IMR-90 (cell line): Measurements from ENCODE around the gene PRKD2. TPM values are rescaled to one million over a fixed set of nuclear protein-coding genes. Genes with fewer than 3 reads are reported as not detected.

ENCODE experiments used
- ATAC-seq: fragments of 200-7000 bp; cut with Tn5 transposase; 2 replicates; pipeline ENCODE4 v1.9.1; 2020; ENCODE audit warnings: low read depth, mild to moderate bottlenecking, moderate library complexity
- BruUV-seq: library from RNA; stranded (reverse); fragments of 400-500 nt; replicated peaks from 2 replicates; lab custom pipeline; 2021; lab: Mats Ljungman, UMichigan
- CTCF ChIA-PET: fragments of 300-600 bp; formaldehyde crosslinking; extraction: SDS; loops from one replicate; lab custom pipeline; 2021; ENCODE audit warnings: antibody characterized with exemption; lab: Yijun Ruan, JAX
- POLR2A ChIA-PET: fragments of 300-600 bp; sonication (Branson Sonifier 250); formaldehyde crosslinking; loops from one replicate; lab custom pipeline; 2022; ENCODE audit warnings: antibody characterized with exemption; ENCODE audit not compliant: unreplicated experiment; lab: Charles Lee
- DNase-seq: peaks from one replicate; pipeline ENCODE4 v3.0.0; 2013
- H2AFZ ChIP-seq: replicated peaks from 2 replicates; pipeline ENCODE3; 2013; ENCODE audit warnings: low read length, mild to moderate bottlenecking; ENCODE audit not compliant: poor library complexity
- H2AK5ac ChIP-seq: 2 replicates; pipeline ENCODE4 v1.6.1; 2013; ENCODE audit warnings: low read depth, low read length, inconsistent platforms
- H2AK9ac ChIP-seq: replicated peaks from 2 replicates; pipeline ENCODE3; 2013; ENCODE audit warnings: mild to moderate bottlenecking, low read depth, low read length, moderate library complexity; ENCODE audit not compliant: poor library complexity
- H2BK120ac ChIP-seq: 2 replicates; pipeline ENCODE4 v1.6.1; 2013; ENCODE audit warnings: low read depth, low read length, inconsistent platforms
- H2BK15ac ChIP-seq: 3 replicates; pipeline ENCODE4 v1.6.1; 2013; ENCODE audit warnings: low read depth, low read length, inconsistent platforms
- H2BK20ac ChIP-seq: 2 replicates; pipeline ENCODE4 v1.6.1; 2013; ENCODE audit warnings: low read depth, mild to moderate bottlenecking, inconsistent platforms, low read length, moderate library complexity
- H2BK5ac ChIP-seq: 2 replicates; pipeline ENCODE4 v1.6.1; 2013; ENCODE audit warnings: mild to moderate bottlenecking, low read depth, low read length, inconsistent platforms; ENCODE audit not compliant: poor library complexity, severe bottlenecking
- H3K14ac ChIP-seq: replicated peaks from 2 replicates; pipeline ENCODE4 v1.6.1; 2013; ENCODE audit warnings: low read depth, low read length, inconsistent platforms
- H3K18ac ChIP-seq: 2 replicates; pipeline ENCODE4 v1.6.1; 2013; ENCODE audit warnings: low read depth, low read length, control low read depth
- H3K23ac ChIP-seq: 2 replicates; pipeline ENCODE4 v1.6.1; 2013; ENCODE audit warnings: low read depth, low read length, inconsistent platforms
- H3K27ac ChIP-seq: 2 replicates; pipeline ENCODE4 v1.5.1; 2013; ENCODE audit warnings: mild to moderate bottlenecking, control low read depth, low read length; ENCODE audit not compliant: insufficient read depth
- H3K27me3 ChIP-seq: 2 replicates; pipeline ENCODE4 v1.6.1; 2013; ENCODE audit warnings: low read length; ENCODE audit not compliant: control insufficient read depth, insufficient read depth
- H3K36me3 ChIP-seq: 2 replicates; pipeline ENCODE4 v1.6.1; 2013; ENCODE audit warnings: low read length, mixed read lengths; ENCODE audit not compliant: control insufficient read depth, insufficient read depth
- H3K4ac ChIP-seq: 2 replicates; pipeline ENCODE4 v1.6.1; 2013; ENCODE audit warnings: low read depth, low read length, inconsistent platforms
- H3K4me1 ChIP-seq: 2 replicates; pipeline ENCODE4 v1.6.1; 2013; ENCODE audit warnings: low read length, mixed read lengths; ENCODE audit not compliant: control insufficient read depth, insufficient read depth
- H3K4me2 ChIP-seq: 2 replicates; pipeline ENCODE4 v1.6.1; 2013; ENCODE audit warnings: low read depth, mild to moderate bottlenecking, control low read depth, low read length, moderate library complexity
- H3K4me3 ChIP-seq: 2 replicates; pipeline ENCODE4 v1.5.1; 2013; ENCODE audit warnings: low read depth, mild to moderate bottlenecking, control low read depth, low read length, moderate library complexity; ENCODE audit not compliant: insufficient read depth
- H3K56ac ChIP-seq: 2 replicates; pipeline ENCODE4 v1.6.1; 2013; ENCODE audit warnings: low read length, inconsistent platforms; ENCODE audit not compliant: insufficient read depth; ENCODE audit errors: extremely low read depth
- H3K79me1 ChIP-seq, 2 experiments: 2 replicates each; pipeline ENCODE4 v1.6.1; 2013; ENCODE audit warnings: low read length in 2 of 2, inconsistent platforms in 1 of 2, low read depth in 1 of 2
- H3K9ac ChIP-seq: 2 replicates; pipeline ENCODE4 v1.6.1; 2013; ENCODE audit warnings: low read depth, low read length, control low read depth
- H3K9me1 ChIP-seq: 2 replicates; pipeline ENCODE4 v1.6.1; 2013; ENCODE audit warnings: low read length, inconsistent platforms; ENCODE audit not compliant: insufficient read depth
- H3K9me3 ChIP-seq: 2 replicates; pipeline ENCODE4 v1.6.1; 2013; ENCODE audit warnings: low read length; ENCODE audit not compliant: control insufficient read depth, insufficient read depth
- H4K20me1 ChIP-seq: 2 replicates; pipeline ENCODE4 v1.6.1; 2013; ENCODE audit warnings: low read length, inconsistent platforms; ENCODE audit not compliant: insufficient read depth
- H4K5ac ChIP-seq: 2 replicates; pipeline ENCODE4 v1.6.1; 2013; ENCODE audit warnings: mild to moderate bottlenecking, low read depth, low read length, control low read depth
- H4K8ac ChIP-seq, 2 experiments: 2 replicates each; pipeline ENCODE4 v1.6.1; 2013; ENCODE audit warnings: low read depth in 2 of 2, low read length in 2 of 2, control low read depth in 1 of 2, inconsistent platforms in 1 of 2
- H4K91ac ChIP-seq: 2 replicates; pipeline ENCODE4 v1.6.1; 2013; ENCODE audit warnings: low read depth, low read length, inconsistent platforms; ENCODE audit not compliant: insufficient read depth
- BHLHE40 ChIP-seq: fragments of 150-350 bp; IDR thresholded peaks from 2 replicates; pipeline ENCODE4 v1.6.1; 2016; ENCODE audit warnings: mild to moderate bottlenecking, low read depth, low read length
- RCOR1 ChIP-seq: IDR thresholded peaks from 2 replicates; pipeline ENCODE4 v1.6.1; 2012; ENCODE audit warnings: mild to moderate bottlenecking, low read length, improper control_type of control experiment; ENCODE audit not compliant: insufficient replicate concordance
- USF2 ChIP-seq: fragments of 150-350 bp; IDR thresholded peaks from 2 replicates; pipeline ENCODE4 v1.6.1; 2017; ENCODE audit warnings: mild to moderate bottlenecking, antibody characterized with exemption, low read length, low read depth
- WGBS, 2 experiments: methylation state at CpG; one replicate each; pipeline versions ENCODE4 v1.1.5 to v1.1.7; 2013; ENCODE audit warnings: missing lambda C conversion rate in 2 of 2; ENCODE audit not compliant: insufficient read length in 1 of 2; ENCODE audit errors: extremely low coverage in 2 of 2; 5-methylcytosine and 5-hydroxymethylcytosine counted together
- dilution Hi-C: fragments of 300-500 bp; cut with HindIII; formaldehyde crosslinking; loops from one replicate; pipeline ENCODE4 v1.14.3; 2018; ENCODE audit warnings: low sequenced_read_pairs; ENCODE audit not compliant: unreplicated experiment
- in situ Hi-C: fragments of 300-500 bp; cut with MboI; formaldehyde crosslinking; loops from 3 replicates; pipeline ENCODE4 v1.14.3; 2019; ENCODE audit warnings: low sequenced_read_pairs, inconsistent platforms, mixed read lengths
- intact Hi-C: fragments of 100-400 bp; cut with micrococcal nuclease; formaldehyde crosslinking; loops from 2 replicates; pipeline ENCODE4 v1.10.0; 2022
- polyA plus RNA-seq, 3 experiments: library from polyadenylated mRNA; depleted of rRNA; stranded (reverse); fragments of >200 nt; gene quantifications; 2 replicates each; pipeline ENCODE4 v1.2.3, GENCODE V29; 2012; ENCODE audit warnings: low replicate concordance in 1 of 3
- total RNA-seq: library from RNA; depleted of rRNA; stranded (reverse); fragments of >200 nt; gene quantifications from 2 replicates; pipeline ENCODE4 v1.2.3, GENCODE V29; 2012

PRKD2 gene
- total and polyA plus RNA-seq, 2 of the 4 experiments (the other 2 are of a cell fraction), result 9.9 to 19.6 TPM

GRCh38 chr19:46736531-46737297 lies 19.8 kb upstream of the PRKD2 start:
- Histone ChIP-seq H3K56ac (no peak overlapping the region), H3K9me1 (peaks cover 30% of the 10 kb centered on the region), H2BK5ac (no peak overlapping the region), H3K4me2 (no peak overlapping the region), H2BK120ac (no peak overlapping the region), H3K79me1 (peaks cover 42 to 83% of the 10 kb centered on the region in 2 experiments), H3K4ac (peak overlapping the region; percentile 11; the same call in 1 of the 2 replicates), H2BK20ac (no peak overlapping the region), H2AK9ac (peak overlapping the region; percentile 33), H3K14ac (no peak overlapping the region), H2AFZ (no peak overlapping the region), H3K9ac (no peak overlapping the region; the same call in 1 of the 2 replicates), H2BK15ac (no peak overlapping the region), H3K27ac (peak overlapping the region; percentile 19; the same call in 1 of the 2 replicates), H3K4me3 (no peak overlapping the region), H4K20me1 (peaks cover 85% of the 10 kb centered on the region), H3K4me1 (peaks cover 32% of the 10 kb centered on the region), H3K27me3 (no peaks in the 10 kb centered on the region), H3K9me3 (no peaks in the 10 kb centered on the region), H4K5ac (no peak overlapping the region), H3K36me3 (peaks cover 51% of the 10 kb centered on the region), H3K18ac (no peak overlapping the region), H3K23ac (no peak overlapping the region), H4K91ac (no peak overlapping the region), H4K8ac (peak overlapping the region in 1 of 2 experiments; percentile 12; a peak in 1 of 4 replicates), H2AK5ac (peak overlapping the region; percentile 36)
- TF ChIP-seq RCOR1, result no peak
- TF ChIP-seq BHLHE40, result no peak
- peak; percentile 48; the same call in 1 of the 2 replicates for TF ChIP-seq USF2
- WGBS, 2 experiments, result 57% methylated on average over 10 of the region's 22 CpGs; no CpG with 5 or more reads in 1 of the 2 experiments
- ChIA-PET POLR2A (no interaction called here), CTCF (no interaction called here)
- intact Hi-C loops (no loop called here), dilution Hi-C loops (no loop called here), in situ Hi-C loops (no loop called here)
- BruUV-seq, result no TSS peak
- ATAC-seq (peak; percentile 22; the same call in 1 of the 2 replicates), DNase-seq (no peak)
